GM20000 (cell line): Measurements from ENCODE around the gene TRIM46.
A peak's percentile ranks its signal among the peaks of the same experiment; 100 is the strongest.

ENCODE experiments used
- DNase-seq: peaks from one replicate; pipeline ENCODE4 v3.0.0; 2012; ENCODE audit warnings: low spot score
- CTCF ChIP-seq: IDR thresholded peaks from 2 replicates; pipeline ENCODE4 v1.5.1; 2012; ENCODE audit warnings: mild to moderate bottlenecking, control low read depth; ENCODE audit errors: extremely low read depth, missing control alignments

Gene TRIM46

GRCh38 chr1:155127105-155127966 is 46.3 kb upstream of the TRIM46 start, which contains the start of gene EFNA1:
TSS of gene EFNA1 (plus strand) at chr1:155127876. CDS start at chr1:155127978, 102 bp downstream.
- TF ChIP-seq CTCF: no peak
- peak; percentile 68 for DNase-seq

- TF ChIP-seq CTCF: no peak
These were observed 45.5 kb upstream of the TRIM46 start for GRCh38 chr1:155127967-155128754.

GRCh38 chr1:155128755-155129473 is 44.7 kb upstream of the TRIM46 start:
- DNase-seq: no peak
- TF ChIP-seq CTCF: no peak

More at GRCh38 chr1:155127967-155128754, 45.5 kb upstream of the TRIM46 start:
- DNase-seq: no peak

GRCh38 chr1:155130272-155131006 is 43.2 kb upstream of the TRIM46 start:
- no peak for TF ChIP-seq CTCF
- DNase-seq: no peak

GRCh38 chr1:155131285-155131684 is 42.4 kb upstream of the TRIM46 start:
- no peak for DNase-seq
- no peak for TF ChIP-seq CTCF

GRCh38 chr1:155131856-155132255 is 41.8 kb upstream of the TRIM46 start:
- no peak for TF ChIP-seq CTCF
- DNase-seq: no peak
